SU-DHL-6 (cell line): ENCODE results near the gene PBRM1.

Source experiments
- EZH2phosphoT487 ChIP-seq: fragments of 200-600 bp; sonication (generic), shearing (Covaris generic); conservative IDR thresholded peaks from 2 replicates; pipeline ENCODE4 v1.6.1; 2018; ENCODE audit warnings: mild to moderate bottlenecking, antibody characterized with exemption, low read length, moderate library complexity, mixed read lengths
- TF ChIP-seq, protein P1 (sequence below): fragments of 200-600 bp; sonication (generic); IDR thresholded peaks from one replicate; pipeline ENCODE4 v1.5.1; 2017; ENCODE audit warnings: antibody characterized with exemption, mild to moderate bottlenecking, low read length, moderate library complexity; ENCODE audit not compliant: insufficient read depth, poor library complexity, severe bottlenecking

DNA sequence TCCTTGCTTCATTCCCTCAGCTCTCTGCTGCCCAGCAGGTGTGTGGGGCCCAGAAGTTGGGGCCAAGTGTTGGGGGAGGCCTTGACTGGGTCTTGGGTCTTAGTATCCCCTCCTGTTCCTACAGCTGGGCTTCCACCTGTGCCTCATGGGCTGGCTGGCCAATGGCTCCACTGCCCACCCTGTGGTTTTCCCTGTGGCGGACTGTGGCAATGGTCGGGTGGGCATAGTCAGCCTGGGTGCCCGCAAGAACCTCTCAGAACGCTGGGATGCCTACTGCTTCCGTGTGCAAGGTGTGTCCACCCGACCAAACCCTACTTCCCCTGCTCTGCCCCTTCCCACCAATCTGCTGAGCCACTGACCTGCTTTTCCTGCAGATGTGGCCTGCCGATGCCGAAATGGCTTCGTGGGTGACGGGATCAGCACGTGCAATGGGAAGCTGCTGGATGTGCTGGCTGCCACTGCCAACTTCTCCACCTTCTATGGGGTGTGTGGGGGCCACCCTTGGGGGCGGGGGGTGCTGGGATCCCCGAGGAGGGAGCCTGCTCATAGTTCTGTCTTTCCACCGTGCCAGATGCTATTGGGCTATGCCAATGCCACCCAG is 163.0 kb downstream of the PBRM1 start:
- TF ChIP-seq, protein P1, sequence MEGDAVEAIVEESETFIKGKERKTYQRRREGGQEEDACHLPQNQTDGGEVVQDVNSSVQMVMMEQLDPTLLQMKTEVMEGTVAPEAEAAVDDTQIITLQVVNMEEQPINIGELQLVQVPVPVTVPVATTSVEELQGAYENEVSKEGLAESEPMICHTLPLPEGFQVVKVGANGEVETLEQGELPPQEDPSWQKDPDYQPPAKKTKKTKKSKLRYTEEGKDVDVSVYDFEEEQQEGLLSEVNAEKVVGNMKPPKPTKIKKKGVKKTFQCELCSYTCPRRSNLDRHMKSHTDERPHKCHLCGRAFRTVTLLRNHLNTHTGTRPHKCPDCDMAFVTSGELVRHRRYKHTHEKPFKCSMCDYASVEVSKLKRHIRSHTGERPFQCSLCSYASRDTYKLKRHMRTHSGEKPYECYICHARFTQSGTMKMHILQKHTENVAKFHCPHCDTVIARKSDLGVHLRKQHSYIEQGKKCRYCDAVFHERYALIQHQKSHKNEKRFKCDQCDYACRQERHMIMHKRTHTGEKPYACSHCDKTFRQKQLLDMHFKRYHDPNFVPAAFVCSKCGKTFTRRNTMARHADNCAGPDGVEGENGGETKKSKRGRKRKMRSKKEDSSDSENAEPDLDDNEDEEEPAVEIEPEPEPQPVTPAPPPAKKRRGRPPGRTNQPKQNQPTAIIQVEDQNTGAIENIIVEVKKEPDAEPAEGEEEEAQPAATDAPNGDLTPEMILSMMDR = no peak
- TF ChIP-seq EZH2phosphoT487 = no peak
